Neutrophil (primary cell): Measurements from ENCODE around the gene TEAD1.

Source experiments
- H3K27ac ChIP-seq: fragments of 200-600 bp; sonication (generic); 2 replicates; pipeline ENCODE4 v1.5.1; 2016; ENCODE audit warnings: mild to moderate bottlenecking, moderate library complexity
- H3K27me3 ChIP-seq: fragments of 200-600 bp; sonication (generic); 2 replicates; pipeline ENCODE4 v1.6.0; 2016; ENCODE audit warnings: mild to moderate bottlenecking
- H3K36me3 ChIP-seq: fragments of 200-600 bp; sonication (generic); 2 replicates; pipeline ENCODE4 v1.5.1; 2017
- H3K4me1 ChIP-seq, 2 experiments: fragments of 200-600 bp in 1 of 2; sonication (generic) in 1 of 2; 1 replicate in 1 of 2; 2 replicates in 1 of 2; pipeline versions ENCODE4 v1.5.1 to v1.6.1; 2013 to 2016; ENCODE audit warnings: low read depth in 1 of 2, low read length in 1 of 2, mild to moderate bottlenecking in 1 of 2, moderate library complexity in 1 of 2; ENCODE audit not compliant: control insufficient read depth in 1 of 2, insufficient read depth in 1 of 2
- H3K4me3 ChIP-seq, 2 experiments: fragments of 200-600 bp in 1 of 2; sonication (generic) in 1 of 2; 1 replicate in 1 of 2; 2 replicates in 1 of 2; pipeline ENCODE4 v1.5.1; 2013 to 2016; ENCODE audit warnings: low read depth in 1 of 2, low read length in 1 of 2, mild to moderate bottlenecking in 1 of 2, moderate library complexity in 1 of 2
- H3K9me3 ChIP-seq: fragments of 200-600 bp; sonication (generic); 2 replicates; pipeline ENCODE4 v1.5.1; 2016
- TF ChIP-seq, protein P1 (sequence below): fragments of 200-600 bp; sonication (generic); IDR thresholded peaks from 2 replicates; pipeline ENCODE4 v1.5.1; 2016; ENCODE audit warnings: antibody characterized with exemption

The TEAD1 gene

DNA sequence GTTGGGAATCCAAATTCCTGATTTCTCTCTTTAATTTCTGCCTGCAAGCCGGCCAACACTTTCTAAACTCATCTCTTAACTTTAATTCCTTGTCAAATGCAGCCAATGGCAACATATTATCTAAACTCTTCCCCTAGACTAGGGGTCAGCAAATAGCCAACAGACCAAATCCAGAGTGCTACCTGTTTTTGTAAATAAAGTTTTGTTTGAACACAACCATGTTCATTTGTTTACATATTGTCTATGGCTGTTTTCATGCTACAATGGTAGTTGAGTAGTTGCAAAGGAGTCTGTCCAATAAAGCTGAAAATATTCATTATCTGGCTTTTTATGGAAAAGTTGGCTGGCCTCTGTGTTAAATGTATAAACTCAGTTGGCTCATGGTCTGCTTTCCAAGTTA is 297.7 kb downstream of the TEAD1 start:
- Histone ChIP-seq H3K27ac (no peak overlapping the region), H3K27me3 (no peaks in the 10 kb centered on the region), H3K9me3 (no peaks in the 10 kb centered on the region), H3K4me3 (no peak overlapping the region), H3K36me3 (no peaks in the 10 kb centered on the region), H3K4me1 (peaks cover 5 to 15% of the 10 kb centered on the region in 2 experiments)
- TF ChIP-seq, protein P1, sequence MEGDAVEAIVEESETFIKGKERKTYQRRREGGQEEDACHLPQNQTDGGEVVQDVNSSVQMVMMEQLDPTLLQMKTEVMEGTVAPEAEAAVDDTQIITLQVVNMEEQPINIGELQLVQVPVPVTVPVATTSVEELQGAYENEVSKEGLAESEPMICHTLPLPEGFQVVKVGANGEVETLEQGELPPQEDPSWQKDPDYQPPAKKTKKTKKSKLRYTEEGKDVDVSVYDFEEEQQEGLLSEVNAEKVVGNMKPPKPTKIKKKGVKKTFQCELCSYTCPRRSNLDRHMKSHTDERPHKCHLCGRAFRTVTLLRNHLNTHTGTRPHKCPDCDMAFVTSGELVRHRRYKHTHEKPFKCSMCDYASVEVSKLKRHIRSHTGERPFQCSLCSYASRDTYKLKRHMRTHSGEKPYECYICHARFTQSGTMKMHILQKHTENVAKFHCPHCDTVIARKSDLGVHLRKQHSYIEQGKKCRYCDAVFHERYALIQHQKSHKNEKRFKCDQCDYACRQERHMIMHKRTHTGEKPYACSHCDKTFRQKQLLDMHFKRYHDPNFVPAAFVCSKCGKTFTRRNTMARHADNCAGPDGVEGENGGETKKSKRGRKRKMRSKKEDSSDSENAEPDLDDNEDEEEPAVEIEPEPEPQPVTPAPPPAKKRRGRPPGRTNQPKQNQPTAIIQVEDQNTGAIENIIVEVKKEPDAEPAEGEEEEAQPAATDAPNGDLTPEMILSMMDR = no peak

DNA sequence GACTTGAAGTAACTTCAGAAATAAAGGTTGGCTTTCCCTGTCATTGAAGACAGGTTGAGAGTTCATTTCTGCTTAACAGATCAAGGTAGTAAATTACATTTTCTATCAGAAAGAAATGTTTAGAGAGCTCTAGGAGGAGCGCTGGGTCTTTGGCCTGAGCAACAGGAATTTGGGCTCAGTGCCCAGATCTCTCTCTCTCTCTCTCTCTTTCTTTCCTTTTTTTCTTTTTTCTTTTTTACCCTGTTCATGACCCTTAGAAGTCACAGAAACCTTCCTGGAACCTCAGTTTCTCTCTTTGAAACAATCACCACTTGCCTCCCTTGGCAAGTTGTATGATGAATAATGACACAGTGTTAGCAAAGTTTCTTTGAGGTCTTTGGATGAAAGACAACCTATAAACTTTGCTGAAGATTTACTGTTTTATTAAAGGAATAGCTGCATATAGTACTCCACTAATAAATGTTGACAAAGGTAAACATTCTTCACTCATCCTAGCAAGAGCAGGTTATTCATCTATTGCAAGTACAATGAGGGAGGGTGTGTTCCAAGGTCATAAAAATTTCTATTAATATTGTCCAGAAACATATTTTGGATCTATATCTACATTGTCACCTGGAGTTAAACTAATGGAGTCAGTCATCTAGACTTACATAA is 299.4 kb downstream of the TEAD1 start:
- Histone ChIP-seq H3K9me3 (no peaks in the 10 kb centered on the region), H3K4me3 (no peak overlapping the region), H3K4me1 (peaks cover 5 to 19% of the 10 kb centered on the region in 2 experiments), H3K27ac (no peak overlapping the region), H3K36me3 (no peaks in the 10 kb centered on the region), H3K27me3 (no peaks in the 10 kb centered on the region)
- TF ChIP-seq, protein P1 = no peak

DNA sequence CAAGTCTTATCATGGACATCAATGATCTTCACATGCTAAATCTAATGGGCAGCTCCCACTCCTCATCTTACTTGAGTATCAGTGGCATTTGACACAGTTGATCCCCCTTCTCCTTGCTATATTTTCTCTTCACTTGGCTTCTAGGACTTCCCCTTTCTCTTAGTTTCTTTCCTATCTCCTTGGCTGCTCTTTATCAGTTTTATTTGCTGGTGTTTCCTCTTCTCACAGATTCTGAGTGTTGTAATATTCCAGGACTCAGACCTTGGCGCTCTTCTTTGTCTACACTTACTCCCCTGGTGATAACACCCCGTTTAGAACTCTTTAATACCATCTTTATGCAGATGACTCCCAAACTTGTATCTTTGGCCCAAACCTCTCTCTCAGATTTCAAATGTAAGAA is 301.0 kb downstream of the TEAD1 start:
- peak overlapping the region; percentile 42 for H3K27ac ChIP-seq
- no peaks in the 10 kb centered on the region for H3K27me3 ChIP-seq
- no peak overlapping the region for H3K4me3 ChIP-seq
- H3K36me3 ChIP-seq = no peaks in the 10 kb centered on the region
- no peaks in the 10 kb centered on the region for H3K9me3 ChIP-seq
- TF ChIP-seq, protein P1 = no peak
- peaks cover 8 to 32% of the 10 kb centered on the region in 2 experiments for H3K4me1 ChIP-seq

GRCh38 chr11:12979928-12980689 is 305.9 kb downstream of the TEAD1 start:
- Histone ChIP-seq H3K4me1 (peaks cover 11 to 58% of the 10 kb centered on the region in 2 experiments), H3K9me3 (no peaks in the 10 kb centered on the region), H3K4me3 (no peak overlapping the region), H3K27ac (peak overlapping the region; percentile 77), H3K27me3 (no peaks in the 10 kb centered on the region), H3K36me3 (no peaks in the 10 kb centered on the region)
- TF ChIP-seq, protein P1 = no peak

- H3K27ac ChIP-seq = peak overlapping the region; percentile 77
- no peaks in the 10 kb centered on the region for H3K27me3 ChIP-seq
- H3K4me1 ChIP-seq = peaks cover 6 to 53% of the 10 kb centered on the region in 2 experiments
- no peak overlapping the region for H3K4me3 ChIP-seq
- no peaks in the 10 kb centered on the region for H3K9me3 ChIP-seq
- H3K36me3 ChIP-seq = no peaks in the 10 kb centered on the region
- TF ChIP-seq, protein P1 = no peak
Measured at GRCh38 chr11:12981676-12982522, 307.7 kb downstream of the TEAD1 start.
